HepG2 (cell line): Measurements from ENCODE around the gene JMJD6. TPM values are rescaled to one million over a fixed set of nuclear protein-coding genes. Genes with fewer than 3 reads are reported as not detected.

ENCODE experiments used
- CEBPB ChIP-seq: IDR thresholded peaks from 2 replicates; pipeline ENCODE4 v1.6.1; 2011; ENCODE audit warnings: low read depth, low read length, improper control_type of control experiment, borderline replicate concordance
- CSRNP2 ChIP-seq: sonication (generic); formaldehyde crosslinking; conservative IDR thresholded peaks from 2 replicates; pipeline ENCODE4 v1.8.0; 2022; ENCODE audit warnings: low read depth, missing genetic modification reagents
- GTF3A ChIP-seq: sonication (generic); formaldehyde crosslinking; conservative IDR thresholded peaks from 2 replicates; pipeline ENCODE4 v1.4.0; 2020; ENCODE audit warnings: mild to moderate bottlenecking, missing genetic modification reagents
- HMG20A ChIP-seq: IDR thresholded peaks from 2 replicates; pipeline ENCODE4 v1.6.1; 2016; ENCODE audit warnings: borderline replicate concordance
- SOX13 ChIP-seq, 3 experiments: fragments of 450-650 bp in 1 of 3; sonication (generic) in 1 of 3; formaldehyde crosslinking in 1 of 3; IDR thresholded peaks in 2 of 3; conservative IDR thresholded peaks in 1 of 3; 2 replicates each; pipeline versions ENCODE4 v1.5.0 to v1.6.1; 2016 to 2020; ENCODE audit warnings: antibody characterized with exemption in 1 of 3, mild to moderate bottlenecking in 1 of 3, missing compliant biosample characterization in 1 of 3, missing genetic modification reagents in 1 of 3, moderate library complexity in 1 of 3
- SRSF1 ChIP-seq: fragments of 200-400 bp; formaldehyde crosslinking; optimal IDR thresholded peaks from 2 replicates; pipeline ENCODE3; 2017; ENCODE audit warnings: mild to moderate bottlenecking, low read depth, low read length, moderate library complexity
- UBTF ChIP-seq: sonication (generic); formaldehyde crosslinking; IDR thresholded peaks from 2 replicates; pipeline ENCODE4 v1.4.0; 2020; ENCODE audit warnings: mild to moderate bottlenecking, missing genetic modification reagents
- ZBTB10 ChIP-seq: sonication (generic); formaldehyde crosslinking; IDR thresholded peaks from 2 replicates; pipeline ENCODE4 v1.4.0; 2020; ENCODE audit warnings: missing genetic modification reagents, borderline replicate concordance
- ZFP62 ChIP-seq: sonication (generic); formaldehyde crosslinking; IDR thresholded peaks from 2 replicates; pipeline ENCODE4 v1.4.0; 2020; ENCODE audit warnings: missing genetic modification reagents
- ZNF142 ChIP-seq: sonication (generic); formaldehyde crosslinking; IDR thresholded peaks from 2 replicates; pipeline ENCODE4 v1.4.0; 2020; ENCODE audit warnings: missing genetic modification reagents
- ZNF503 ChIP-seq: sonication (generic); formaldehyde crosslinking; IDR thresholded peaks from 2 replicates; pipeline ENCODE4 v1.4.0; 2020; ENCODE audit warnings: missing genetic modification reagents
- ZSCAN30 ChIP-seq: sonication (generic); formaldehyde crosslinking; IDR thresholded peaks from 2 replicates; pipeline ENCODE4 v1.5.0; 2020; ENCODE audit warnings: mild to moderate bottlenecking, missing genetic modification reagents
- polyA plus RNA-seq, 8 experiments: library from polyadenylated mRNA; depleted of rRNA in 3 of 8; stranded (reverse) in 7 of 8; unstranded in 1 of 8; fragments of >200 nt; fragmentation: Illumina TruSeq in 4 of 8; extraction: Trizol in 4 of 8; gene quantifications; 2 replicates each; pipeline versions ENCODE4 v1.2.1 to v1.2.3, GENCODE V29; 2011 to 2016; ENCODE audit warnings: low read depth in 4 of 8, missing spikeins in 1 of 8, mixed read lengths in 1 of 8; ENCODE audit not compliant: insufficient read depth in 1 of 8
- total RNA-seq, 5 experiments: library from RNA; depleted of rRNA; stranded (reverse); fragments of >200 nt; fragmentation: Illumina TruSeq; extraction: Trizol; gene quantifications; 2 replicates each; pipeline ENCODE4 v1.2.3, GENCODE V29; 2016; ENCODE audit warnings: low read depth in 1 of 5

JMJD6 gene
- total and polyA plus RNA-seq, 2 of the 13 experiments (the other 11 are each of a cell fraction or from before 2014, with no cell fraction given): 33.6 to 41.0 TPM

- TF ChIP-seq CSRNP2: no peak
- no peak for TF ChIP-seq ZNF142
- no peak for TF ChIP-seq ZFP62 (CRISPR knock-in tag)
- no peak for TF ChIP-seq ZSCAN30 (CRISPR knock-in tag)
- TF ChIP-seq UBTF (CRISPR knock-in tag): peak; percentile 37; the same call in 1 of the 2 replicates
- TF ChIP-seq CEBPB: no peak
- no peak for TF ChIP-seq SOX13 (IDR thresholded peaks at IDR 0.05)
- TF ChIP-seq SOX13 (CRISPR knock-in tag; conservative IDR thresholded peaks at IDR 0.05 in 1 of 2, IDR thresholded peaks at IDR 0.05 in 1 of 2): peak in 1 of 2 experiments; percentile 96; a peak in 2 of 4 replicates
- peak; percentile 77; the same call in 1 of the 2 replicates for TF ChIP-seq HMG20A
- TF ChIP-seq GTF3A (CRISPR knock-in tag): no peak
- TF ChIP-seq ZNF503 (CRISPR knock-in tag): no peak; the same call in 1 of the 2 replicates
- TF ChIP-seq SRSF1: no peak
- TF ChIP-seq ZBTB10 (CRISPR knock-in tag): 0 out of 2 replicates have a peak, but pooled peaks have one; percentile 38
These were observed 34.8 kb downstream of the JMJD6 start (continued) for GRCh38 chr17:76691379-76692191.
